Measurements from ENCODE around the gene RDH16. TPM values are rescaled to one million over a fixed set of nuclear protein-coding genes. Genes with fewer than 3 reads are reported as not detected.

Gene RDH16
- total RNA-seq, 1 donor from 2014 or later = 0.12 TPM

- no peak for TF ChIP-seq CTCF (conservative IDR thresholded peaks at IDR 0.05; ENCODE audit: low read depth, low read length)
- DNase-seq (ENCODE audit: low read depth) = no peak
- H3K4me3 ChIP-seq (ENCODE audit: low read depth, low read length) = no peak overlapping the region
Measured at GRCh38 chr12:57000393-57000792, 43.0 kb upstream of the RDH16 start.

DNA sequence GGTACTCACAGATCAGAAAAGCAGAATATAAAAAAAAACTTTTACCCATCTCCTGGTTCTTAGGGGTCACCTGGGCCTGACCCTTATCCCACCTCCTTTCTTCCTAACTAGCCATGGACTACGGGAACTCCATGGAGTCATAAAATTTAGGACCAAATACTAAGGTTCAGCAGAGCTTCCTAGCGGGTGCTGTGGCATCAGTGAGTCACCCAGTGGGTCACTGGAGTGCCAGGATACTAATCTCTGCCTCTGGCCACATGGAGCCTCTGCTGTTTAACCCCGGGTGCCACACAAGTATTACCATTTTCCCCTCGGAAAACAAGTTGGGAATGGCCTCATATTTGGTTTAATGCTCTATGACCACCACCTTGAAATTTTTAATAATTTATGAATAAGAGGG, 42.0 kb upstream of the RDH16 start:
- no peak overlapping the region for H3K4me3 ChIP-seq (ENCODE audit: low read depth, low read length)
- TF ChIP-seq CTCF (conservative IDR thresholded peaks at IDR 0.05; ENCODE audit: low read depth, low read length) = no peak
- DNase-seq (ENCODE audit: low read depth) = no peak

DNA sequence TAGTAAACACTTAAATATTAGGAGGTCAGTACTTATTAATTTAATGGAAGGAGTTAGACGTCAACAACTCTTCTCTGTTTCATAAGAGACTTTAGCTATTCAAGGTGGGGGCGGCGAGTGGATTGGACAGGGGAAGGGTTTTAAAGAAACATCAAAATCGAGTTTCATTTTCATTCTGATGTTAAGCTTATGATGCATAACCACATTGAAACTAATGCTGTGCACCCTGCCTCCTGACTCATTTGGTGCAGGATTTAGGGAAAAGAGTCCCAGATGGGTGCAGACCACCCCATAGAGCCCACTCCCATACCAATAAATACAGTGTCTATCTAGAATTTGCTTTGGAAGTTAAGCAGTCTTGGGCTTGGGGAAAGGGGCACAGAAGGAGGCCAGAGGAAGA, 41.6 kb upstream of the RDH16 start:
- no peak overlapping the region for H3K4me3 ChIP-seq (ENCODE audit: low read depth, low read length)
- DNase-seq (ENCODE audit: low read depth) = no peak
- TF ChIP-seq CTCF (conservative IDR thresholded peaks at IDR 0.05; ENCODE audit: low read depth, low read length) = no peak

DNA sequence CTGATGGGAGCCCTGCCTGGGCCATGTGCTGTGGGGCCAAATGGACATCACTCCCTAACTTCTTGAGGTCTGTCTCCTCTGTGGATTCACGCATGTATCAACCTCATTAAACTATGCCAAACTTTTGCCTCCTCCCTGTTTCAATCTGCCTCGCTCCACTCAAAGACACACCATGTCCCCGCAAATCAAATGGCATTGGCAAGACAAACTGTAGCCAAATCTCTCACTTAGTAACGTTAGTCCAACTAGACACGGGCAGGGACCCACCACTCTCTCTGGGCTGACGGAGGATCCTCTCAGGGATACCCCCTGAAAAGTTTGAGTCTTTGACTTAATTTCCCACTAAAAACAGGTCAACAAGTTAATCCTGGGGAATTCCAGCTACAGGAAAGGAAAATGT, 40.9 kb upstream of the RDH16 start:
- TF ChIP-seq CTCF (conservative IDR thresholded peaks at IDR 0.05; ENCODE audit: low read depth, low read length) = no peak
- no peak overlapping the region for H3K4me3 ChIP-seq (ENCODE audit: low read depth, low read length)
- DNase-seq (ENCODE audit: low read depth) = no peak

GRCh38 chr12:56996793-56997545, 39.6 kb upstream of the RDH16 start:
- no peak for TF ChIP-seq CTCF (conservative IDR thresholded peaks at IDR 0.05; ENCODE audit: low read depth, low read length)
- no peak for DNase-seq (ENCODE audit: low read depth)
- H3K4me3 ChIP-seq (ENCODE audit: low read depth, low read length) = no peak overlapping the region

DNA sequence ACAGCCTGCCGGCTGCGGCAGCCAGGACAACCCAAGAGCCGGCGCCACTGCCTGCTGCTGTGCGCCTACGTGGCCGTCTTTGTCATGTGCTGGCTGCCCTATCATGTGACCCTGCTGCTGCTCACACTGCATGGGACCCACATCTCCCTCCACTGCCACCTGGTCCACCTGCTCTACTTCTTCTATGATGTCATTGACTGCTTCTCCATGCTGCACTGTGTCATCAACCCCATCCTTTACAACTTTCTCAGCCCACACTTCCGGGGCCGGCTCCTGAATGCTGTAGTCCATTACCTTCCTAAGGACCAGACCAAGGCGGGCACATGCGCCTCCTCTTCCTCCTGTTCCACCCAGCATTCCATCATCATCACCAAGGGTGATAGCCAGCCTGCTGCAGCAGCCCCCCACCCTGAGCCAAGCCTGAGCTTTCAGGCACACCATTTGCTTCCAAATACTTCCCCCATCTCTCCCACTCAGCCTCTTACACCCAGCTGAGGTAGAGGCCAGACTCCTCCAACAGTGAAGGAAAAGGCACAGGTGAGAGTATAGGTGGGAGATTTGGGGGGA, 38.6 kb upstream of the RDH16 start:
- no peak for DNase-seq (ENCODE audit: low read depth)
- H3K4me3 ChIP-seq (ENCODE audit: low read depth, low read length) = no peak overlapping the region
- no peak for TF ChIP-seq CTCF (conservative IDR thresholded peaks at IDR 0.05; ENCODE audit: low read depth, low read length)

Data from epithelial cell of proximal tubule (primary cell).